OCI-LY3 (cell line): ENCODE results near the gene SCML2.

Experiments used
- H2AFZ ChIP-seq: fragments of 200-600, 300-600 bp; shearing (Covaris generic); 2 replicates; pipeline ENCODE4 v1.6.0; 2014; ENCODE audit warnings: antibody characterized with exemption, low read depth, low read length
- H3K27ac ChIP-seq: fragments of 200-600, 300-600 bp; sonication (generic); 2 replicates; pipeline ENCODE4 v1.5.1; 2014; ENCODE audit warnings: mild to moderate bottlenecking, low read length, moderate library complexity, mixed read lengths
- H3K27me3 ChIP-seq: fragments of 200-600, 300-600 bp; sonication (generic); 2 replicates; pipeline ENCODE4 v1.6.1; 2014; ENCODE audit warnings: low read depth, low read length, mixed read lengths
- H3K36me3 ChIP-seq: fragments of 200-600, 300-600 bp; sonication (generic); replicated peaks from 2 replicates; pipeline ENCODE3; 2014; ENCODE audit warnings: low read depth, low read length, mixed read lengths
- H3K4me1 ChIP-seq: fragments of 300-600, 200-600 bp; sonication (generic); 2 replicates; pipeline ENCODE4 v1.6.1; 2014; ENCODE audit warnings: low read length, mixed read lengths
- H3K4me2 ChIP-seq: fragments of 200-600, 300-600 bp; sonication (generic); 2 replicates; pipeline ENCODE4 v1.6.1; 2014; ENCODE audit warnings: low read length, mixed read lengths
- H3K4me3 ChIP-seq: fragments of 300-600, 200-600 bp; sonication (generic); 2 replicates; pipeline ENCODE4 v1.5.1; 2014; ENCODE audit warnings: antibody characterized with exemption, mild to moderate bottlenecking, low read length, moderate library complexity
- H3K79me2 ChIP-seq: fragments of 300-600, 200-600 bp; shearing (Covaris generic); 2 replicates; pipeline ENCODE4 v1.6.1; 2014; ENCODE audit warnings: mild to moderate bottlenecking, low read length, mixed read lengths
- H3K9ac ChIP-seq: fragments of 300-600, 200-600 bp; shearing (Covaris generic); 2 replicates; pipeline ENCODE4 v1.6.0; 2014; ENCODE audit warnings: mild to moderate bottlenecking, low read length, moderate library complexity
- H3K9me3 ChIP-seq: fragments of 200-600, 300-600 bp; shearing (Covaris generic); 2 replicates; pipeline ENCODE4 v1.6.1; 2014; ENCODE audit warnings: low read length, mixed read lengths; ENCODE audit not compliant: insufficient read depth
- H4K20me1 ChIP-seq: fragments of 200-600, 300-600 bp; sonication (generic); 2 replicates; pipeline ENCODE4 v1.6.1; 2016; ENCODE audit warnings: low read length, mixed read lengths; ENCODE audit not compliant: insufficient read depth
- EZH2phosphoT487 ChIP-seq: fragments of 200-600 bp; shearing (Covaris generic); IDR thresholded peaks from 2 replicates; pipeline ENCODE4 v1.6.1; 2018; ENCODE audit warnings: antibody characterized with exemption, mixed run types, low read depth
- TF ChIP-seq, protein P1 (sequence below): fragments of 200-600, 300-600 bp; sonication (generic); IDR thresholded peaks from 2 replicates; pipeline ENCODE4 v1.5.1; 2014; ENCODE audit warnings: antibody characterized with exemption, low read length, low read depth

SCML2 gene

DNA sequence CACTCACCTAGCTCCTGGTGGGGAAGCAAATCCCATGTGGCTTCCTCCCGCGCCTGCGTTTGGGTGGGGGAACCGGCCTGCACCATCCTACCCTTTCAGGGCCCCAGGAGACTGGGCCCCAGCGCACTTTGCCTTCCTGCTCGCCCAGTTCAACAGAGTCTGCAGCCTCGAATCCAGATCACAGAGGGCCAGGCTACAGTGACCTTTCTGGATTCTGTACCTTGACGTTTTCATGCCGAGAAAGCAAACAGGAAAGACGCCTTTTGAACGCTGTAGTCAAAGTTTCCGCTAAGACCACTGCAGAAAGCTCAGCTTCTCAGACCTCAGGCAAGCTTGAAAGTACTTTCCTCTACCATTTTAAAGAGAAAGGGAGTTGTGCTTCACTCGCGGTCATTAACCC, 126.4 kb downstream of the SCML2 start:
- no peak overlapping the region for H2AFZ ChIP-seq
- no peaks in the 10 kb centered on the region for H3K4me1 ChIP-seq
- no peaks in the 10 kb centered on the region for H3K79me2 ChIP-seq
- H3K4me2 ChIP-seq = no peak overlapping the region
- H3K27ac ChIP-seq = no peak overlapping the region
- no peak overlapping the region for H3K9ac ChIP-seq
- no peak overlapping the region for H3K4me3 ChIP-seq
- no peaks in the 10 kb centered on the region for H3K27me3 ChIP-seq
- TF ChIP-seq, protein P1, sequence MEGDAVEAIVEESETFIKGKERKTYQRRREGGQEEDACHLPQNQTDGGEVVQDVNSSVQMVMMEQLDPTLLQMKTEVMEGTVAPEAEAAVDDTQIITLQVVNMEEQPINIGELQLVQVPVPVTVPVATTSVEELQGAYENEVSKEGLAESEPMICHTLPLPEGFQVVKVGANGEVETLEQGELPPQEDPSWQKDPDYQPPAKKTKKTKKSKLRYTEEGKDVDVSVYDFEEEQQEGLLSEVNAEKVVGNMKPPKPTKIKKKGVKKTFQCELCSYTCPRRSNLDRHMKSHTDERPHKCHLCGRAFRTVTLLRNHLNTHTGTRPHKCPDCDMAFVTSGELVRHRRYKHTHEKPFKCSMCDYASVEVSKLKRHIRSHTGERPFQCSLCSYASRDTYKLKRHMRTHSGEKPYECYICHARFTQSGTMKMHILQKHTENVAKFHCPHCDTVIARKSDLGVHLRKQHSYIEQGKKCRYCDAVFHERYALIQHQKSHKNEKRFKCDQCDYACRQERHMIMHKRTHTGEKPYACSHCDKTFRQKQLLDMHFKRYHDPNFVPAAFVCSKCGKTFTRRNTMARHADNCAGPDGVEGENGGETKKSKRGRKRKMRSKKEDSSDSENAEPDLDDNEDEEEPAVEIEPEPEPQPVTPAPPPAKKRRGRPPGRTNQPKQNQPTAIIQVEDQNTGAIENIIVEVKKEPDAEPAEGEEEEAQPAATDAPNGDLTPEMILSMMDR = no peak
- no peak for TF ChIP-seq EZH2phosphoT487
- no peaks in the 10 kb centered on the region for H3K9me3 ChIP-seq
- H3K36me3 ChIP-seq = no peaks in the 10 kb centered on the region
- H4K20me1 ChIP-seq = no peaks in the 10 kb centered on the region

DNA sequence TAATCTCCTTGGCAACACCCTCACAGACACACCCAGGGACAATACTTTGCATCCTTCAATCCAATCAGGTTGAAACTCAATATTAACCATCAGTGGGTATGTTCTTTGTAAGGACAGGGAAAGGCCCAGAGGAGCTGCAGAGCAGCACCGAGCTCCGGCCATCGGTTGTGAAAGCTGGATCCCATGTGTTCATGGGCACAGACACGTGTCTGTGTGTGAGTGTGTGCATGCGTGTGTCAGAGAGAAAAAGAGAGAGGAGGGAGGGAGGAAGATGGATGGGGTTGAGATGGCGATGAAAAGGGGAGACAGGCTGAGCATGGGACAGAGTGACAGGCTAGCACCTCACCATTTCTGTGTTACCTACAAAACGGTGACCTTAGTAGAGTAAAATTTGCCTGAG, 127.0 kb downstream of the SCML2 start:
- no peak overlapping the region for H3K4me2 ChIP-seq
- H3K79me2 ChIP-seq = no peaks in the 10 kb centered on the region
- no peaks in the 10 kb centered on the region for H3K36me3 ChIP-seq
- no peak overlapping the region for H2AFZ ChIP-seq
- no peak overlapping the region for H3K27ac ChIP-seq
- no peaks in the 10 kb centered on the region for H4K20me1 ChIP-seq
- no peak overlapping the region for H3K4me3 ChIP-seq
- TF ChIP-seq, protein P1 = no peak
- no peak for TF ChIP-seq EZH2phosphoT487
- H3K4me1 ChIP-seq = no peaks in the 10 kb centered on the region
- no peaks in the 10 kb centered on the region for H3K9me3 ChIP-seq
- H3K9ac ChIP-seq = no peak overlapping the region
- no peaks in the 10 kb centered on the region for H3K27me3 ChIP-seq

DNA sequence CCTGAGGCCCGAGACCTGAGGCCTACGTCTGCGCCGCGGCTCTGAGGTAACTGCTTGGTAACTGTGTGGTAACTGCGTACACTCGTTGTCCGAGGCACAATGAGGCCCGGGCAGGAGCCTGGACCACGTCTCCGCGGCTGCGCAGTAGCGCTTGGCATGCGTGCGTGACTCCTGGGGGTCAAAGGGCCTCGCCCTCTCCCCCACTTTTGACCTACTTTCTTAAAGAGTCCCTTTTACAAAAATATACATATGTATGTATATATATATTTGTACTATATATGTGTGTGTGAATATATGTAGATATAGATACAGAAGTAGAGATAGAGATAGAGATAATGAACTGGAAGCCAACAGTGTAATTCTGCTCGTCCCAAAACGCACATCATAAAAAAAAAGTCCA, 133.7 kb downstream of the SCML2 start, which contains the start of gene BEND2:
Gene BEND2, minus strand, starts transcription at position 101 of the 400 bp plus-strand sequence. CDS start 136 bp downstream, outside the sequence.
- Histone ChIP-seq H4K20me1 (no peaks in the 10 kb centered on the region), H3K36me3 (no peaks in the 10 kb centered on the region), H3K27ac (no peak within 1 kb of the TSS), H3K9ac (no peak within 1 kb of the TSS), H2AFZ (no peak within 1 kb of the TSS), H3K4me3 (no peak within 1 kb of the TSS), H3K27me3 (no peaks in the 10 kb centered on the region), H3K4me2 (no peak within 1 kb of the TSS), H3K79me2 (no peaks in the 10 kb centered on the region), H3K9me3 (no peaks in the 10 kb centered on the region), H3K4me1 (no peaks in the 10 kb centered on the region)
- no peak for TF ChIP-seq EZH2phosphoT487
- TF ChIP-seq, protein P1 = no peak

DNA sequence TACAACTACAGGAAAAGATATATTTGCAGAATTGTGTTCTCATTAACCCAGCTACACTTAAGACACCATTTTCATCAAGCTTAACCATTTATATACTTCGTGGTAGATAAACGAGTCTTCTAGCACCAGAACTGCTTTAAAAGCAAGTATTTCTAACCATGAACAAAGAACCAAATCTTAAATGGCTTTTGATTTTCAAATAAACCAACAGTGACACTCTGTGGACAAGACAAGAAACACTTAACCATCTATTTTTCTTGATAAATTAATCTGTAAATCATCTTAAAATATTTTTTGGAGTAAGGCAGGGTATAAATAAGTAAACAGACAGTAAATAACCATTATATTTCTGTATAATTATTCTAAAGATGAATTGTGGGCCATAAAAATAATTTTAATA, 144.0 kb downstream of the SCML2 start:
- no peaks in the 10 kb centered on the region for H3K27me3 ChIP-seq
- no peak overlapping the region for H3K27ac ChIP-seq
- H3K4me3 ChIP-seq = no peak overlapping the region
- TF ChIP-seq, protein P1 = peak; percentile 47
- no peak for TF ChIP-seq EZH2phosphoT487
- no peaks in the 10 kb centered on the region for H3K79me2 ChIP-seq
- no peak overlapping the region for H3K4me2 ChIP-seq
- no peaks in the 10 kb centered on the region for H4K20me1 ChIP-seq
- no peak overlapping the region for H3K9ac ChIP-seq
- H3K4me1 ChIP-seq = no peaks in the 10 kb centered on the region
- no peak overlapping the region for H2AFZ ChIP-seq
- no peaks in the 10 kb centered on the region for H3K36me3 ChIP-seq
- no peaks in the 10 kb centered on the region for H3K9me3 ChIP-seq
